A673 (cell line): ENCODE data around the gene MIER3. TPM values are rescaled to one million over a fixed set of nuclear protein-coding genes. Genes with fewer than 3 reads are reported as not detected.

Source experiments
- BruUV-seq: library from RNA; stranded (reverse); fragments of 400-500 nt; replicated peaks from 2 replicates; lab custom pipeline; 2021; lab: Mats Ljungman, UMichigan
- CTCF ChIA-PET: fragments of 300-600 bp; sonication (Branson Sonifier 250); formaldehyde crosslinking; loops from one replicate; lab custom pipeline; 2022; ENCODE audit warnings: antibody characterized with exemption; lab: Charles Lee
- POLR2A ChIA-PET: fragments of 300-600 bp; sonication (Branson Sonifier 250); formaldehyde crosslinking; loops from one replicate; lab custom pipeline; 2022; ENCODE audit warnings: antibody characterized with exemption; ENCODE audit not compliant: low non-redundant PET; lab: Charles Lee
- DNase-seq: peaks from one replicate; pipeline ENCODE4 v3.0.0-alpha.2; 2015; ENCODE audit warnings: low spot score
- H3K27ac ChIP-seq: fragments of 200-600 bp; sonication (generic); 2 replicates; pipeline ENCODE4 v1.5.1; 2016; ENCODE audit warnings: mixed run types, low read depth, mild to moderate bottlenecking, mixed read lengths, antibody characterized with exemption, low read length; ENCODE audit not compliant: poor library complexity, severe bottlenecking
- H3K27me3 ChIP-seq: fragments of 200-600 bp; sonication (generic); replicated peaks from 2 replicates; pipeline ENCODE4 v1.6.1; 2017; ENCODE audit warnings: mixed run types, low read depth, mild to moderate bottlenecking, mixed read lengths, antibody characterized with exemption, low read length; ENCODE audit not compliant: insufficient read depth, poor library complexity
- H3K36me3 ChIP-seq: fragments of 200-600 bp; sonication (generic); 2 replicates; pipeline ENCODE4 v1.6.1; 2016; ENCODE audit warnings: mixed run types, mild to moderate bottlenecking, mixed read lengths, antibody characterized with exemption, low read length; ENCODE audit not compliant: insufficient read depth, poor library complexity, severe bottlenecking
- H3K4me1 ChIP-seq: fragments of 200-600 bp; sonication (generic); 2 replicates; pipeline ENCODE4 v1.6.1; 2017; ENCODE audit warnings: mixed run types, mild to moderate bottlenecking, mixed read lengths, antibody characterized with exemption, low read length; ENCODE audit not compliant: insufficient read depth, poor library complexity, severe bottlenecking
- H3K4me3 ChIP-seq: fragments of 200-600 bp; sonication (generic); 2 replicates; pipeline ENCODE4 v1.5.1; 2016; ENCODE audit warnings: low read depth, mixed run types, mild to moderate bottlenecking, mixed read lengths, low read length; ENCODE audit not compliant: poor library complexity, severe bottlenecking
- H3K9me3 ChIP-seq: fragments of 200-600 bp; sonication (generic); 2 replicates; pipeline ENCODE4 v1.6.1; 2016; ENCODE audit warnings: mixed run types, low read depth, mild to moderate bottlenecking, mixed read lengths, antibody characterized with exemption, low read length; ENCODE audit not compliant: poor library complexity, severe bottlenecking
- CTCF ChIP-seq: fragments of 300-800, 200-600 bp; sonication (generic); conservative IDR thresholded peaks from 2 replicates; pipeline ENCODE4 v1.5.1; 2017; ENCODE audit warnings: low read depth, mild to moderate bottlenecking, antibody characterized with exemption, low read length, moderate library complexity, mixed read lengths
- EZH2 ChIP-seq: fragments of 200-600 bp; sonication (generic); IDR thresholded peaks from 2 replicates; pipeline ENCODE4 v1.6.1; 2017; ENCODE audit warnings: borderline replicate concordance, low read depth, mild to moderate bottlenecking, mixed read lengths, antibody characterized with exemption, low read length; ENCODE audit not compliant: poor library complexity, severe bottlenecking
- intact Hi-C: fragments of 100-400 bp; cut with micrococcal nuclease; formaldehyde crosslinking; loops from one replicate; pipeline ENCODE4 v1.10.0; 2022; ENCODE audit not compliant: unreplicated experiment
- total RNA-seq: library from RNA; stranded (reverse); gene quantifications from 2 replicates; pipeline ENCODE4 v1.2.3, GENCODE V29; 2021

Gene MIER3
- total RNA-seq, 1 experiment from 2014 or later: 26.2 TPM

GRCh38 chr5:56951126-56951945, 587 bp downstream of the MIER3 start:
- TF ChIP-seq CTCF (no peak), EZH2 (no peak)
- Histone ChIP-seq H3K27me3 (peaks cover 38% of the 10 kb centered on the region), H3K36me3 (peaks cover 22% of the 10 kb centered on the region), H3K9me3 (no peaks in the 10 kb centered on the region), H3K4me3 (peak overlapping the region; percentile 94), H3K4me1 (no peaks in the 10 kb centered on the region), H3K27ac (peak overlapping the region; percentile 77)
- intact Hi-C loops: loop anchor here (5.0 kb wide), 1 partner anchor 131 kb away; no protein-coding TSS in a partner anchor
- POLR2A ChIA-PET: no interaction called here
- DNase-seq: peak; percentile 11
- CTCF ChIA-PET: no interaction called here
- no TSS peak for BruUV-seq

- Histone ChIP-seq H3K36me3 (peaks cover 29% of the 10 kb centered on the region), H3K9me3 (no peaks in the 10 kb centered on the region), H3K4me1 (no peaks in the 10 kb centered on the region), H3K4me3 (peak overlapping the region; percentile 94), H3K27ac (peak overlapping the region; percentile 77), H3K27me3 (peaks cover 32% of the 10 kb centered on the region)
- no TSS peak for BruUV-seq
- ChIA-PET POLR2A (no interaction called here), CTCF (no interaction called here)
- TF ChIP-seq CTCF (no peak), EZH2 (no peak)
- DNase-seq: peak; percentile 85
- intact Hi-C loops: loop anchor here (5.0 kb wide), 1 partner anchor 132 kb away; no protein-coding TSS in a partner anchor
Observed at GRCh38 chr5:56950626-56951125, 1.2 kb downstream of the MIER3 start.

GRCh38 chr5:56947052-56947451, 4.9 kb downstream of the MIER3 start:
- no peak for DNase-seq
- POLR2A ChIA-PET: no interaction called here
- BruUV-seq: no TSS peak
- Histone ChIP-seq H3K4me3 (no peak overlapping the region), H3K4me1 (no peaks in the 10 kb centered on the region), H3K9me3 (no peaks in the 10 kb centered on the region), H3K36me3 (peaks cover 49% of the 10 kb centered on the region), H3K27me3 (no peaks in the 10 kb centered on the region), H3K27ac (no peak overlapping the region)
- intact Hi-C loops: loop anchor here (5.0 kb wide), 1 partner anchor 35 kb away; no protein-coding TSS in a partner anchor
- no peak for TF ChIP-seq EZH2
- no peak for TF ChIP-seq CTCF
- CTCF ChIA-PET: no interaction called here
